ENCODE data around the gene CDNF.

CDNF gene

GRCh38 chr10:14784459-14785055 lies 53.3 kb downstream of the CDNF start:
- DNase-seq, result no peak

- no peak for DNase-seq
Observed at GRCh38 chr10:14782691-14783363, 55.0 kb downstream of the CDNF start.

GRCh38 chr10:14781763-14782162 lies 56.1 kb downstream of the CDNF start:
- DNase-seq, result no peak

GRCh38 chr10:14779001-14779651 lies 58.7 kb downstream of the CDNF start:
- DNase-seq, result no peak

- DNase-seq, result no peak
Observed at GRCh38 chr10:14776546-14776945, 61.3 kb downstream of the CDNF start.

GRCh38 chr10:14775656-14776055 lies 62.2 kb downstream of the CDNF start:
- DNase-seq, result no peak

GRCh38 chr10:14774797-14775196 lies 63.0 kb downstream of the CDNF start, which contains the start of gene FAM107B:
Gene FAM107B (minus strand): TSS chr10:14774897. CDS start chr10:14774663, 234 bp downstream.
- no peak for DNase-seq

GRCh38 chr10:14774214-14774580 lies 63.6 kb downstream of the CDNF start:
- no peak for DNase-seq

- DNase-seq, result no peak
Observed at GRCh38 chr10:14773551-14774213, 64.2 kb downstream of the CDNF start.

GRCh38 chr10:14772399-14772798 lies 65.4 kb downstream of the CDNF start:
- DNase-seq, result no peak

- DNase-seq, result no peak
Observed at GRCh38 chr10:14770927-14771326, 66.9 kb downstream of the CDNF start.

Data from midbrain (tissue), 1 donor.